ENCODE results near the gene CTPS2. TPM values are rescaled to one million over a fixed set of nuclear protein-coding genes. Genes with fewer than 3 reads are reported as not detected.
"Not testable (repeated sequence)": the region's sequence is repeated elsewhere in the genome, so short reads cannot be mapped to it uniquely, and the experiment has no call there.

CTPS2 gene
- 6.1 and 6.9 TPM in 2 replicates for polyA plus RNA-seq (2012; rRNA removed)
- polyA plus RNA-seq (2012; cell fraction: cytosol; rRNA removed) = 6.8 and 7.0 TPM in 2 replicates
- polyA plus RNA-seq (2012; cell fraction: nucleus; rRNA removed) = 9.2 and 16.5 TPM in 2 replicates

DNA sequence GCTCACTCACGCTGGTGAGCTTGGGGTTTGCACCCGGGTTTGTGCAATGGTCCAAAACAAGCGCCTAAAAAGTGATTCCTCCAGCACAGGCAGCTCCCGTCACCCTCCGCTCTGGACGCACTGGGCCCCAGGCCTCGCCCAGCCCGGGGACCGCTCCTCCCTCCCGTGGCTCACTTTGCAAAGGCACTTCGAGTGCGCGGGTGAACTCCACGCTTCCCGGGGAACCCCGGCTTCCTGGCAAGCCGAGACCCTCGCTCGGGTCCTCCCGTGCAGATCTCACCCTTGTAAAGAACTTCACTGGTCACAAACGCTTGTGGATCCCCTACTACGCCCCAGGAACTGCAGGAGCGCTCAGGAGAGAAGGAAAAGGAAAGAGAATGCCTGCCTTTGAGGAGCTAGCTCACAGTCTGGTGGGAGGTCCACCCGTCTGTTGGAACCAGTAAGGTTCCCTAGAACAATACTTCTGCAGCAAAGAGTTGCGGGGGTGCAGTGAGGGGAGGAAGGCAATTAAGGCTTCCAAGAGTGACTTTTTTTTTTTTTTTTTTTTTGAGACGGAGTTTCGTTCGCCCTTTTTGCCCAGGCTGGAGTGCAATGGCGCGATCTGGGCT lies at the start of gene CTPS2:
Gene CTPS2 (minus strand): TSS at position 122 of the 608 bp plus-strand sequence. CDS start 9,767 bp downstream, outside the sequence.
- H3K9me2 ChIP-seq = no peaks in the 10 kb centered on the region
- no peaks in the 10 kb centered on the region for H3K27me3 ChIP-seq (ENCODE audit: insufficient read depth)
- peak within 1 kb of the TSS; percentile 86 for H3K9ac ChIP-seq
- peak; percentile 82 for DNase-seq
- ChIA-PET CTCF (interaction anchor here (3.4 kb wide), 1 partner anchor 17 kb away, joined by 18 read pairs; no protein-coding TSS in a partner anchor), POLR2A (interaction anchor here (0.5 to 1.3 kb wide), 2 partner anchors 858 to 1764 kb away, joined by 3 to 5 read pairs; partner anchors contain the start of gene AP1S2)
- peak within 1 kb of the TSS; percentile 91 for H2AFZ ChIP-seq (ENCODE audit: low read depth)
- H3K79me2 ChIP-seq (ENCODE audit: insufficient read depth) = peaks cover 21% of the 10 kb centered on the region
- TF ChIP-seq JUND (IDR thresholded peaks at IDR 0.05) (no peak), TAF1 (IDR thresholded peaks at IDR 0.05; ENCODE audit: borderline replicate concordance, low read depth, low read length) (peak; percentile 72), USF2 (IDR thresholded peaks at IDR 0.05; ENCODE audit: borderline replicate concordance, low read depth, low read length) (no peak), CHD2 (IDR thresholded peaks at IDR 0.05; ENCODE audit: low read length, partially characterized antibody) (peak; percentile 34), SIN3A (IDR thresholded peaks at IDR 0.05; ENCODE audit: borderline replicate concordance, low read depth, low read length) (peak; percentile 26; the same call in 1 of the 2 replicates), ELF1 (IDR thresholded peaks at IDR 0.05) (no peak), FOXJ3 (CRISPR knock-in tag; IDR thresholded peaks at IDR 0.05) (0 out of 2 replicates have a peak, but pooled peaks have one; percentile 43), POLR2AphosphoS5 (IDR thresholded peaks at IDR 0.05; ENCODE audit: low read depth, low read length) (peak; percentile 92)
- TF ChIP-seq, protein P1, sequence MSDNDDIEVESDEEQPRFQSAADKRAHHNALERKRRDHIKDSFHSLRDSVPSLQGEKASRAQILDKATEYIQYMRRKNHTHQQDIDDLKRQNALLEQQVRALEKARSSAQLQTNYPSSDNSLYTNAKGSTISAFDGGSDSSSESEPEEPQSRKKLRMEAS (IDR thresholded peaks at IDR 0.05; ENCODE audit: low read depth) = peak; percentile 82
- no peaks in the 10 kb centered on the region for H4K20me1 ChIP-seq (ENCODE audit: insufficient read depth)
- H3K4me2 ChIP-seq = peak within 1 kb of the TSS; percentile 88
- H3K27ac ChIP-seq (ENCODE audit: low read depth in 2 of 2, low read length in 1 of 2) = peak within 1 kb of the TSS; percentile 31 to 72
- peak within 1 kb of the TSS; percentile 62 to 66 for H3K4me3 ChIP-seq (ENCODE audit: low read depth in 2 of 2, low read length in 1 of 2)
- H3K4me1 ChIP-seq (ENCODE audit: control insufficient read depth in 1 of 2, insufficient read depth in 2 of 2, low read depth in 1 of 2, low read length in 1 of 2) = no peaks in the 10 kb centered on the region; a peak in 1 of 4 replicates
- WGBS (ENCODE audit: low lambda C conversion rate) = 15% methylated on average over 16 of the region's 30 CpGs
- H3F3A ChIP-seq (replicated peaks; ENCODE audit: insufficient read depth) = peaks cover 9% of the 10 kb centered on the region
- no peaks in the 10 kb centered on the region for H3K9me3 ChIP-seq
- no peaks in the 10 kb centered on the region for H3K36me3 ChIP-seq (replicated peaks in 1 of 2; ENCODE audit: control insufficient read depth in 1 of 2, insufficient read depth in 2 of 2, low read length in 1 of 2)

GRCh38 chrX:16761500-16761899 lies 49.0 kb upstream of the CTPS2 start:
- WGBS (ENCODE audit: low lambda C conversion rate) = 88% methylated on average over 4 of the region's 4 CpGs
- POLR2A ChIA-PET = not testable (repeated sequence)
- CTCF ChIA-PET = interaction anchor here (1.3 kb wide), 1 partner anchor 21 kb away, joined by 3 read pairs; no protein-coding TSS in a partner anchor

More at GRCh38 chrX:16761500-16761899, 49.0 kb upstream of the CTPS2 start:
- not testable (repeated sequence) for H3F3A ChIP-seq (replicated peaks; ENCODE audit: insufficient read depth); H3K9me3 ChIP-seq; H3K27ac ChIP-seq (ENCODE audit: low read depth in 2 of 2, low read length in 1 of 2); H3K4me2 ChIP-seq; H2AFZ ChIP-seq (ENCODE audit: low read depth); H3K4me1 ChIP-seq (ENCODE audit: control insufficient read depth in 1 of 2, insufficient read depth in 2 of 2, low read depth in 1 of 2, low read length in 1 of 2); H4K20me1 ChIP-seq (ENCODE audit: insufficient read depth); H3K79me2 ChIP-seq (ENCODE audit: insufficient read depth); H3K4me3 ChIP-seq (ENCODE audit: low read depth in 2 of 2, low read length in 1 of 2); H3K9me2 ChIP-seq; H3K27me3 ChIP-seq (ENCODE audit: insufficient read depth); H3K9ac ChIP-seq; DNase-seq
- peaks cover 28 to 38% of the 10 kb centered on the region in 2 experiments for H3K36me3 ChIP-seq (replicated peaks in 1 of 2; ENCODE audit: control insufficient read depth in 1 of 2, insufficient read depth in 2 of 2, low read length in 1 of 2)

Data from SK-N-SH (cell line).